Measurements from ENCODE around the gene NUP153.
A peak's percentile ranks its signal among the peaks of the same experiment; 100 is the strongest.

NUP153 gene

GRCh38 chr6:17662585-17662984 is 44.1 kb downstream of the NUP153 start:
- DNase-seq = no peak

- DNase-seq = no peak
Measured at GRCh38 chr6:17656644-17657043, 50.1 kb downstream of the NUP153 start.

GRCh38 chr6:17656092-17656491 is 50.6 kb downstream of the NUP153 start:
- DNase-seq = peak; percentile 14

GRCh38 chr6:17653198-17653882 is 53.4 kb downstream of the NUP153 start:
- no peak for DNase-seq

GRCh38 chr6:17650656-17651309 is 55.9 kb downstream of the NUP153 start:
- no peak for DNase-seq

GRCh38 chr6:17648745-17649144 is 58.0 kb downstream of the NUP153 start:
- DNase-seq = no peak

- peak; percentile 48 for DNase-seq
Measured at GRCh38 chr6:17640477-17640917, 66.2 kb downstream of the NUP153 start.

GRCh38 chr6:17638212-17638715 is 68.5 kb downstream of the NUP153 start:
- peak; percentile 56 for DNase-seq

GRCh38 chr6:17635568-17635967 is 71.2 kb downstream of the NUP153 start:
- DNase-seq = no peak

- DNase-seq = no peak
Measured at GRCh38 chr6:17633465-17634188, 73.1 kb downstream of the NUP153 start.

- no peak for DNase-seq
Measured at GRCh38 chr6:17632934-17633333, 73.8 kb downstream of the NUP153 start.

- peak; percentile 1 for DNase-seq
Measured at GRCh38 chr6:17630511-17631073, 76.1 kb downstream of the NUP153 start.

GRCh38 chr6:17629824-17630510 is 76.8 kb downstream of the NUP153 start:
- DNase-seq = no peak

GRCh38 chr6:17628873-17629272 is 77.9 kb downstream of the NUP153 start:
- no peak for DNase-seq

- no peak for DNase-seq
Measured at GRCh38 chr6:17624396-17624795, 82.3 kb downstream of the NUP153 start.

- no peak for DNase-seq
Measured at GRCh38 chr6:17622144-17622543, 84.6 kb downstream of the NUP153 start.

GRCh38 chr6:17621003-17621402 is 85.7 kb downstream of the NUP153 start:
- DNase-seq = no peak

- DNase-seq = no peak
Measured at GRCh38 chr6:17615794-17616193, 90.9 kb downstream of the NUP153 start.

- DNase-seq = no peak
Measured at GRCh38 chr6:17612048-17612447, 94.7 kb downstream of the NUP153 start.

GRCh38 chr6:17610835-17611234 is 95.9 kb downstream of the NUP153 start:
- DNase-seq = no peak

- no peak for DNase-seq
Measured at GRCh38 chr6:17606606-17607005, 100.1 kb downstream of the NUP153 start.

GRCh38 chr6:17602888-17603287 is 103.8 kb downstream of the NUP153 start:
- DNase-seq = no peak

- DNase-seq = no peak
Measured at GRCh38 chr6:17601386-17601703, 105.4 kb downstream of the NUP153 start.
